ENCODE measurements around the gene GRID1. TPM values are rescaled to one million over a fixed set of nuclear protein-coding genes. Genes with fewer than 3 reads are reported as not detected.

The GRID1 gene
- total RNA-seq, 1 experiment from 2014 or later, result not detected

DNA sequence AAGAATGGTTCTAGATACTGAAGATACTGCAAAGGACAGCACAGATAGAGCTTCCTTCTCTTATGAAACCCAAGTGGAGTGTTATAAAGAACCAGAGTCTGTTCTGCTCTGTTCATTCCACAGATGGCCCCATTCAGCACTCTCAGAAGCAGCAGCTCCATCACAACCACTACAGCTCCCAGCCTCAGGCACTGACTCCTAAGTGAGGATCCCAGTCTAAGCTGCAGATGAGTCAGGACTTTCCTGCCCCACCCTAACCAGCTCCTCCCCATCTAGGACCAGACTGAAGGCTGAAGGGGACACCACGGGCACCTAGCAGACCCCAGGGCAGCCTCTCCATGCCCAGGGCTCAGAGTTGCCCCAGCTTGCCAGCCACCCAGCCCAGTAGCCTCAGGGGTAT lies 379.8 kb downstream of the GRID1 start:
- DNase-seq (no peak), ATAC-seq (no peak)
- Histone ChIP-seq H3K9me3 (ENCODE audit: low read length) (no peaks in the 10 kb centered on the region), H3K4me2 (ENCODE audit: low read length) (no peak overlapping the region), H3K27me3 (ENCODE audit: low read length) (no peaks in the 10 kb centered on the region), H3K36me3 (ENCODE audit: low read depth, low read length) (no peaks in the 10 kb centered on the region), H4K20me1 (ENCODE audit: low read length) (no peaks in the 10 kb centered on the region), H3K27ac (ENCODE audit: low read length) (no peak overlapping the region), H3K79me2 (ENCODE audit: low read length) (no peaks in the 10 kb centered on the region), H3F3A (ENCODE audit: low read length, unreplicated experiment) (no peaks in the 10 kb centered on the region), H2AFZ (ENCODE audit: low read length) (no peak overlapping the region), H3K4me1 (ENCODE audit: insufficient read depth, low read length) (no peaks in the 10 kb centered on the region), H3K9ac (ENCODE audit: low read length) (no peak overlapping the region), H3K4me3 (ENCODE audit: low read length) (no peak overlapping the region), H3K9me2 (replicated peaks; ENCODE audit: low read length) (no peaks in the 10 kb centered on the region)
- BruUV-seq (replicated peaks), result no TSS peak
- POLR2A ChIA-PET (ENCODE audit: unreplicated experiment), result no interaction called here
- CTCF ChIA-PET, result no interaction called here
- intact Hi-C loops (cut with micrococcal nuclease), result no loop called here
- TF ChIP-seq, protein P1, sequence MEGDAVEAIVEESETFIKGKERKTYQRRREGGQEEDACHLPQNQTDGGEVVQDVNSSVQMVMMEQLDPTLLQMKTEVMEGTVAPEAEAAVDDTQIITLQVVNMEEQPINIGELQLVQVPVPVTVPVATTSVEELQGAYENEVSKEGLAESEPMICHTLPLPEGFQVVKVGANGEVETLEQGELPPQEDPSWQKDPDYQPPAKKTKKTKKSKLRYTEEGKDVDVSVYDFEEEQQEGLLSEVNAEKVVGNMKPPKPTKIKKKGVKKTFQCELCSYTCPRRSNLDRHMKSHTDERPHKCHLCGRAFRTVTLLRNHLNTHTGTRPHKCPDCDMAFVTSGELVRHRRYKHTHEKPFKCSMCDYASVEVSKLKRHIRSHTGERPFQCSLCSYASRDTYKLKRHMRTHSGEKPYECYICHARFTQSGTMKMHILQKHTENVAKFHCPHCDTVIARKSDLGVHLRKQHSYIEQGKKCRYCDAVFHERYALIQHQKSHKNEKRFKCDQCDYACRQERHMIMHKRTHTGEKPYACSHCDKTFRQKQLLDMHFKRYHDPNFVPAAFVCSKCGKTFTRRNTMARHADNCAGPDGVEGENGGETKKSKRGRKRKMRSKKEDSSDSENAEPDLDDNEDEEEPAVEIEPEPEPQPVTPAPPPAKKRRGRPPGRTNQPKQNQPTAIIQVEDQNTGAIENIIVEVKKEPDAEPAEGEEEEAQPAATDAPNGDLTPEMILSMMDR (conservative IDR thresholded peaks at IDR 0.05; ENCODE audit: low read depth, low read length), result no peak
- no peak for TF ChIP-seq EZH2phosphoT487 (IDR thresholded peaks at IDR 0.05; ENCODE audit: borderline replicate concordance, low read length)
- no peak for TF ChIP-seq EZH2 (IDR thresholded peaks at IDR 0.05; ENCODE audit: low read length, unreplicated experiment)

DNA sequence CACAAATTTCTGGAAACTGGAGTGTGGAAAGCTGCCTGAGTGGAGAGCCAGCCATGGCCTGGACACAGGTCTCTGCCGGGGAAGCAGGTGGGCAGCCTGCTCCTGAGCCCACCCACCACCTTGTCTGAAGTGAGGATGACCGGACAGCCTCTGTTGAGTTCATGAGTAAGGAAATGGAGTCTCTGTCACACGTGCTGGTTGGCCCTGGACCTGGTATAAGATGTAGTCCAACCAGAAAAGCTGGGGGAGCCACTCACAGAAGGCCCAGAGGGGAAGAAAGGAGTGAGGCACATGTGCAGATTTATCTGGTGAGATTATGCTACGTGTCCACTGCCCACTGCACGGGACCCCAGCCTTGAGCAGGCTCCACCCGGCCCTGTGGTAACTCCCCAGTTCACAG lies 383.5 kb downstream of the GRID1 start:
- POLR2A ChIA-PET (ENCODE audit: unreplicated experiment), result no interaction called here
- DNase-seq, result no peak
- Histone ChIP-seq H3K4me2 (ENCODE audit: low read length) (no peak overlapping the region), H3K27me3 (ENCODE audit: low read length) (no peaks in the 10 kb centered on the region), H2AFZ (ENCODE audit: low read length) (no peak overlapping the region), H3K9me3 (ENCODE audit: low read length) (no peaks in the 10 kb centered on the region), H3F3A (ENCODE audit: low read length, unreplicated experiment) (no peaks in the 10 kb centered on the region), H3K36me3 (ENCODE audit: low read depth, low read length) (no peaks in the 10 kb centered on the region), H3K27ac (ENCODE audit: low read length) (no peak overlapping the region), H4K20me1 (ENCODE audit: low read length) (no peaks in the 10 kb centered on the region), H3K9me2 (replicated peaks; ENCODE audit: low read length) (no peaks in the 10 kb centered on the region), H3K4me1 (ENCODE audit: insufficient read depth, low read length) (no peaks in the 10 kb centered on the region), H3K4me3 (ENCODE audit: low read length) (no peak overlapping the region), H3K79me2 (ENCODE audit: low read length) (no peaks in the 10 kb centered on the region), H3K9ac (ENCODE audit: low read length) (no peak overlapping the region)
- no peak for TF ChIP-seq EZH2 (IDR thresholded peaks at IDR 0.05; ENCODE audit: low read length, unreplicated experiment)
- TF ChIP-seq EZH2phosphoT487 (IDR thresholded peaks at IDR 0.05; ENCODE audit: borderline replicate concordance, low read length), result no peak
- TF ChIP-seq, protein P1 (conservative IDR thresholded peaks at IDR 0.05; ENCODE audit: low read depth, low read length), result no peak
- no peak for ATAC-seq
- intact Hi-C loops (cut with micrococcal nuclease), result no loop called here
- BruUV-seq (replicated peaks), result no TSS peak
- CTCF ChIA-PET, result no interaction called here

DNA sequence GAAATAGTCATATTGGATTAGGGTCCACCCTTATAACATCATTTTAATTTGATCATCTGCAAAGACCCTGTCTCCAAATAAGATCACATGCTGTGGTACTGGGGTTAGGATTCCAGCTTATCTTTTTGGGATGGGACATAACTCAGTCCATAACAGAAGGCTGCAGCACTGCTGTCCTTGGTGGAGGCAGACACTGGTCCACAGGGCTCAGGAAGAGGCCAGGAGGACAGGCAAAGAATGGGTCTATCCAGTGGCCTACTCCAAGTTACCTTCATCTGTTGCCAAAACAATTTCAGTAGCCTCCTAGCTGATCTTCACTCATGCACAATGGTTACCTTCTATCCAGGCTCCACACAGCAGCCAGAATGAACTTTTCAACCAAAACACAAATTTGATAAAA lies 387.0 kb downstream of the GRID1 start:
- BruUV-seq (replicated peaks), result no TSS peak
- intact Hi-C loops (cut with micrococcal nuclease), result no loop called here

More for the DNA sequence above, 387.0 kb downstream of the GRID1 start:
- Histone ChIP-seq H3K27ac (ENCODE audit: low read length) (no peak overlapping the region), H3F3A (ENCODE audit: low read length, unreplicated experiment) (no peaks in the 10 kb centered on the region), H4K20me1 (ENCODE audit: low read length) (no peaks in the 10 kb centered on the region), H3K9me2 (replicated peaks; ENCODE audit: low read length) (no peaks in the 10 kb centered on the region), H3K9ac (ENCODE audit: low read length) (no peak overlapping the region), H3K4me2 (ENCODE audit: low read length) (no peak overlapping the region), H3K36me3 (ENCODE audit: low read depth, low read length) (no peaks in the 10 kb centered on the region), H3K27me3 (ENCODE audit: low read length) (no peaks in the 10 kb centered on the region), H3K4me1 (ENCODE audit: insufficient read depth, low read length) (no peaks in the 10 kb centered on the region), H3K4me3 (ENCODE audit: low read length) (no peak overlapping the region), H3K9me3 (ENCODE audit: low read length) (no peaks in the 10 kb centered on the region), H3K79me2 (ENCODE audit: low read length) (no peaks in the 10 kb centered on the region), H2AFZ (ENCODE audit: low read length) (no peak overlapping the region)
- no peak for ATAC-seq
- DNase-seq, result no peak
- no peak for TF ChIP-seq EZH2phosphoT487 (IDR thresholded peaks at IDR 0.05; ENCODE audit: borderline replicate concordance, low read length)
- no peak for TF ChIP-seq EZH2 (IDR thresholded peaks at IDR 0.05; ENCODE audit: low read length, unreplicated experiment)
- TF ChIP-seq, protein P1 (conservative IDR thresholded peaks at IDR 0.05; ENCODE audit: low read depth, low read length), result no peak
- ChIA-PET POLR2A (ENCODE audit: unreplicated experiment) (no interaction called here), CTCF (no interaction called here)

All from PC-3 (cell line).